Astrocyte of the cerebellum (primary cell): Measurements from ENCODE around the gene SLC25A39.

ENCODE experiments used
- DNase-seq: peaks from one replicate; pipeline ENCODE4 v3.0.0-alpha.2; 2011; ENCODE audit warnings: low read depth
- H3K4me3 ChIP-seq: 2 replicates; pipeline ENCODE4 v1.5.1; 2011; ENCODE audit warnings: mild to moderate bottlenecking, low read depth, low read length, moderate library complexity
- CTCF ChIP-seq: IDR thresholded peaks from 2 replicates; pipeline ENCODE4 v1.5.1; 2012; ENCODE audit warnings: low read length, low read depth, moderate library complexity, mild to moderate bottlenecking; ENCODE audit errors: missing control alignments
- in situ Hi-C: cut with HindIII; loops from 2 replicates; pipeline ENCODE4 v1.10.0; 2017; ENCODE audit warnings: low sequenced_read_pairs

SLC25A39 gene

GRCh38 chr17:44307387-44308186, 17.0 kb downstream of the SLC25A39 start:
- in situ Hi-C loops: no loop called here
- H3K4me3 ChIP-seq: no peak overlapping the region
- no peak for TF ChIP-seq CTCF
- no peak for DNase-seq

GRCh38 chr17:44304651-44305050, 20.0 kb downstream of the SLC25A39 start:
- no peak for TF ChIP-seq CTCF
- in situ Hi-C loops: no loop called here
- H3K4me3 ChIP-seq: no peak overlapping the region
- DNase-seq: no peak

- H3K4me3 ChIP-seq: no peak overlapping the region
- no peak for TF ChIP-seq CTCF
- in situ Hi-C loops: no loop called here
- DNase-seq: no peak
Observed at GRCh38 chr17:44297975-44298374, 26.6 kb downstream of the SLC25A39 start.

GRCh38 chr17:44293509-44294226, 31.0 kb downstream of the SLC25A39 start:
- no peak overlapping the region for H3K4me3 ChIP-seq
- DNase-seq: no peak
- TF ChIP-seq CTCF: no peak
- in situ Hi-C loops: no loop called here

GRCh38 chr17:44287651-44288050, 37.0 kb downstream of the SLC25A39 start:
- in situ Hi-C loops: no loop called here
- no peak overlapping the region for H3K4me3 ChIP-seq
- DNase-seq: no peak
- TF ChIP-seq CTCF: no peak

GRCh38 chr17:44284024-44284400, 40.6 kb downstream of the SLC25A39 start:
- no peak for TF ChIP-seq CTCF
- no peak overlapping the region for H3K4me3 ChIP-seq

More at GRCh38 chr17:44284024-44284400, 40.6 kb downstream of the SLC25A39 start:
- DNase-seq: no peak
- in situ Hi-C loops: no loop called here
